ENCODE results near the gene UBE2E2. TPM values are rescaled to one million over a fixed set of nuclear protein-coding genes. Genes with fewer than 3 reads are reported as not detected.

UBE2E2 gene
- total and polyA plus RNA-seq, 12 donors: 19.5 to 63.8 (median 52.2) TPM

DNA sequence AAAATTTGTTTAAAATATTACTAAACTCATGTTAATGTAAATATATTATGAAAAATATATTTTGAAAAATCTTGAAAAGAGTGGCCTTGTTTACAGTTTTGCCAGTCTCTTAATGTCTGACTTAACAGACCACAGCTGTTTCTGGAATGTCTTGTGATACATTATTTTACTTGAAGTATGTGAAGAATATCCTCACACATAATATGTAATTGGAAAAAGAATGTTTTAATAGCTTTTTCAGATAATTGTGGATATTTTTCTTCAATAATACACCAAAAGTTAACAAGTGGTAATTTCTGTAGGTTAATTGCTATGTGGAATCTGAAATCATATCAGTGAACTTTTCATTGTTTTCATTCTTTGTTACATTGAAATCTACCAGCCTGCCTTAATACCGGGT lies 101.3 kb downstream of the UBE2E2 start:
- H3K4me1 ChIP-seq: peaks cover 0 to 44% (median 22%) of the 10 kb centered on the region in 9 donors
- no peak overlapping the region for H3K27ac ChIP-seq
- no peaks in the 10 kb centered on the region for H3K9me3 ChIP-seq
- H3K4me3 ChIP-seq: no peak overlapping the region
- ATAC-seq: no peak
- TF ChIP-seq, protein P1, sequence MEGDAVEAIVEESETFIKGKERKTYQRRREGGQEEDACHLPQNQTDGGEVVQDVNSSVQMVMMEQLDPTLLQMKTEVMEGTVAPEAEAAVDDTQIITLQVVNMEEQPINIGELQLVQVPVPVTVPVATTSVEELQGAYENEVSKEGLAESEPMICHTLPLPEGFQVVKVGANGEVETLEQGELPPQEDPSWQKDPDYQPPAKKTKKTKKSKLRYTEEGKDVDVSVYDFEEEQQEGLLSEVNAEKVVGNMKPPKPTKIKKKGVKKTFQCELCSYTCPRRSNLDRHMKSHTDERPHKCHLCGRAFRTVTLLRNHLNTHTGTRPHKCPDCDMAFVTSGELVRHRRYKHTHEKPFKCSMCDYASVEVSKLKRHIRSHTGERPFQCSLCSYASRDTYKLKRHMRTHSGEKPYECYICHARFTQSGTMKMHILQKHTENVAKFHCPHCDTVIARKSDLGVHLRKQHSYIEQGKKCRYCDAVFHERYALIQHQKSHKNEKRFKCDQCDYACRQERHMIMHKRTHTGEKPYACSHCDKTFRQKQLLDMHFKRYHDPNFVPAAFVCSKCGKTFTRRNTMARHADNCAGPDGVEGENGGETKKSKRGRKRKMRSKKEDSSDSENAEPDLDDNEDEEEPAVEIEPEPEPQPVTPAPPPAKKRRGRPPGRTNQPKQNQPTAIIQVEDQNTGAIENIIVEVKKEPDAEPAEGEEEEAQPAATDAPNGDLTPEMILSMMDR (IDR thresholded peaks at IDR 0.05): no peak
- intact Hi-C loops (cut with DNase I): no loop called here
- 63 to 68% methylated on average over 1 of the region's 1 CpG for WGBS, 2 donors
- no peaks in the 10 kb centered on the region for H3K36me3 ChIP-seq
- no peak for DNase-seq
- H3K27me3 ChIP-seq: no peaks in the 10 kb centered on the region

DNA sequence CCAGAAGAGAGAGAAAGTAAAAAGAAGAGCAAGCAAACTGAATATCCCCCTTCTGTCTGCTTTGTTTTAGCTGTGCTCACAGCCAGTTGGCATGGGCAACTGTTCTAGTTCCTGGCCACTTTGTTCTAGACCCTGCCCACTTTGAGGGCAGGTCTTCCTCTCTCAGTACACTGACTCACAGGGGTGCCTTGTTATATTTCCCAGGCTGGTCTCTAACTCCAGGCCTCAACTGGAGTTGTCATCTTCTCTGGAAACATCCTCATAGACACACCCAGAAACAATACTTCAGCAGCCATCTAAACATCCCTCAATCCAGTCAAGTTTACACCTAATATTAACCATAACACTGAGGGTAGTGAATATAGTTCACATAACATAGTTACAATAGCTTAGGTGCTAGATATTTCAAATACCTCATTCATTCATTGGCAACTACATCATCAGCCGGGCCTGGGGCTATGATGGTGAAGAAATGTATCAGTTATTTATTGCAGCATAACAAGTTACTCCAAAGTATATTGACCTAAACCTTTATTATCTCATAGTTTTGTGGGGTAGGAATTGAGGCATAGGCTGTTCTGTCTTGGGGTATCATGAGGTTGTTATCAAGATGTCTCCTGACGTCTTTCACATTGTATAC lies 106.0 kb downstream of the UBE2E2 start:
- intact Hi-C loops (cut with DNase I): no loop called here
- no peak for DNase-seq
- peaks cover 1 to 30% (median 18%) of the 10 kb centered on the region in 9 donors for H3K4me1 ChIP-seq
- H3K4me3 ChIP-seq: no peak overlapping the region
- no peaks in the 10 kb centered on the region for H3K27me3 ChIP-seq
- WGBS, 2 donors: 94 to 96% methylated on average over 2 of the region's 2 CpGs
- H3K36me3 ChIP-seq: no peaks in the 10 kb centered on the region
- TF ChIP-seq, protein P1 (IDR thresholded peaks at IDR 0.05): no peak
- H3K9me3 ChIP-seq: no peaks in the 10 kb centered on the region
- no peak overlapping the region for H3K27ac ChIP-seq
- ATAC-seq: no peak

DNA sequence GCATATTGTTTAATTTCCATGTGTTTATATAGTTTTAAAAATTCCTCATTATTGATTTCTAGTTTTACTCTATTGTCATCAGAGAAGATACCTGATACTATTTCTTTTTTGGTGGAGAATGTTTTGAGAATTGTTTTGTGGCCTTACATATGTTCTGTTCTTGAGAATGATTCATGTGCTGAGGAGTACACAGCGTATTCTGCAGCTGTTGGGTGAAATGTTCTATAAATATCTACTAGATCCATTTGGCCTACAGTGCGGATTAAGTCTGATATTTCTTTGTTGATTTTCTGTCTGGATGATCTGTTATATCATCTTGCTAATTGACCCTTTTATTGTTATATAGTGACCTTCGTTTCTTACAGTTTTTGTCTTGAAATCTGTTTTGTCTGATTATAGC lies 109.7 kb downstream of the UBE2E2 start:
- Histone ChIP-seq H3K9me3 (peaks cover 0 to 4% (median 0%) of the 10 kb centered on the region in 11 donors), H3K27me3 (no peaks in the 10 kb centered on the region), H3K4me1 (peaks cover 0 to 9% (median 3%) of the 10 kb centered on the region in 9 donors), H3K4me3 (no peak overlapping the region), H3K27ac (no peak overlapping the region), H3K36me3 (no peaks in the 10 kb centered on the region)
- intact Hi-C loops (cut with DNase I): no loop called here
- no peak for DNase-seq
- TF ChIP-seq, protein P1 (IDR thresholded peaks at IDR 0.05): no peak
- ATAC-seq: peak in 5 of 8 donors; percentile 29 to 79 (median 61)
- 66 to 69% methylated on average over 3 of the region's 3 CpGs for WGBS, 2 donors

DNA sequence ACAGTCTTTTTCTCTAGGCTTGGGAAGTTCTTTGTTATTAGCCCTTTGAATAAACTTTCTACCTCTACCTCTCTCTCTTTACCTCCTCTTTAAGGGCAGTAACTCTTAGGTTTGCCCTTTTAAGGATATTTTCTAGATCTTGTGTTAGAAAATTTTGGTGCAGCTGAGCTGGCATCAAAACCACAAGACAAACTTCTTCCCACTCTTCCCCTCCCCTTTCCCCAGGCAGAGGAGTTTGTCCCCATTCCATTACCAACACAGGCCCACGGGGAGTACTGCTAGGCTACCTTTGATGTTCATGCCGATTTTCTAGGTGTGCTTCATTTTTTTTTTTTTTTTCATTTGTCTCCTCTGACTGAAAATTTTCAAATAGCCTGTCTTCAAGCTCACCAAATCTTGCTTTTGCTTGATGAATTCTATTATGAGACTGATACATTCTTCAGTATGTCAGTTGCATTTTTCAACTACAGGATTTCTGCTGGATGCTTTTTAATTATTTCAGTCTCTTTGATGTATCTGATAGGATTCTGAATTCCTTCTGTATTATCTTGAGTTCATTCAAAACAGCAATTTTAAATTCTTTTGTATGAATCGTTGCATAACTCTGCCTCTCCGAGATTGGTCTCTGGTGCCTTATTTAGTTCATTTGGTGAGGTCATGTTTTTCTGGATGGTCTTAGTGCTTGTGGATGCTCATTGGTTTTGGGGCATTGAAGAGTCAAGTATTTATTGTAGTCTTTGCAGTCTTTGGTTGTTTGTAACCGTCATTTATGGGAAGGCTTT lies 112.0 kb downstream of the UBE2E2 start:
- TF ChIP-seq, protein P1 (IDR thresholded peaks at IDR 0.05): no peak
- ATAC-seq (no peak), DNase-seq (no peak)
- H3K4me1 ChIP-seq: peaks cover 0 to 9% (median 3%) of the 10 kb centered on the region in 9 donors
- no peaks in the 10 kb centered on the region for H3K27me3 ChIP-seq
- peaks cover 0 to 4% (median 0%) of the 10 kb centered on the region in 11 donors for H3K9me3 ChIP-seq
- 81% methylated on average over 5 of the region's 5 CpGs for WGBS, 2 donors
- H3K36me3 ChIP-seq: no peaks in the 10 kb centered on the region
- intact Hi-C loops (cut with DNase I): no loop called here
- H3K4me3 ChIP-seq: no peak overlapping the region
- no peak overlapping the region for H3K27ac ChIP-seq
